A549 (cell line): ENCODE data around the gene RHBDL1.

ENCODE experiments used
- CEBPB ChIP-seq, 2 experiments: fragments of >200 bp in 1 of 2; sonication (Bioruptor Twin) in 1 of 2; formaldehyde crosslinking in 1 of 2; IDR thresholded peaks; 2 replicates each; pipeline ENCODE4 v1.6.1; 2012 to 2016
- HDAC2 ChIP-seq: fragments of 200-600 bp; sonication (generic); IDR thresholded peaks from 2 replicates; pipeline ENCODE4 v1.6.1; 2016
- NPAS2 ChIP-seq: fragments of 250-450 bp; sonication (Bioruptor Pico); IDR thresholded peaks from 2 replicates; pipeline ENCODE4 v1.8.0; 2022; ENCODE audit warnings: mild to moderate bottlenecking, moderate library complexity, borderline replicate concordance
- POLR2A ChIP-seq: IDR thresholded peaks from 2 replicates; pipeline ENCODE4 v1.6.1; 2012; ENCODE audit warnings: mild to moderate bottlenecking, low read length
- RAD21 ChIP-seq, 2 experiments: fragments of >200 bp in 1 of 2; sonication (Bioruptor Twin) in 1 of 2; formaldehyde crosslinking in 1 of 2; IDR thresholded peaks in 1 of 2; conservative IDR thresholded peaks in 1 of 2; 2 replicates in 1 of 2; 3 replicates in 1 of 2; pipeline ENCODE4 v1.6.1; 2012 to 2018; ENCODE audit warnings: inconsistent platforms in 1 of 2
- SREBF2 ChIP-seq: fragments of 450-650 bp; IDR thresholded peaks from 2 replicates; pipeline ENCODE4 v1.6.1; 2014; ENCODE audit warnings: mild to moderate bottlenecking, moderate library complexity
- TF ChIP-seq, protein P1 (sequence below): IDR thresholded peaks from 2 replicates; pipeline ENCODE4 v1.6.1; 2012
- TF ChIP-seq, protein P2 (sequence below): fragments of 200-600 bp; sonication (generic); IDR thresholded peaks from 2 replicates; pipeline ENCODE4 v1.6.1; 2016; ENCODE audit warnings: antibody characterized with exemption, mild to moderate bottlenecking, moderate library complexity
- TF ChIP-seq, protein P3 (sequence below): fragments of >200 bp; sonication (Bioruptor Twin); formaldehyde crosslinking; IDR thresholded peaks from 3 replicates; pipeline ENCODE4 v1.5.1; 2016

DNA sequence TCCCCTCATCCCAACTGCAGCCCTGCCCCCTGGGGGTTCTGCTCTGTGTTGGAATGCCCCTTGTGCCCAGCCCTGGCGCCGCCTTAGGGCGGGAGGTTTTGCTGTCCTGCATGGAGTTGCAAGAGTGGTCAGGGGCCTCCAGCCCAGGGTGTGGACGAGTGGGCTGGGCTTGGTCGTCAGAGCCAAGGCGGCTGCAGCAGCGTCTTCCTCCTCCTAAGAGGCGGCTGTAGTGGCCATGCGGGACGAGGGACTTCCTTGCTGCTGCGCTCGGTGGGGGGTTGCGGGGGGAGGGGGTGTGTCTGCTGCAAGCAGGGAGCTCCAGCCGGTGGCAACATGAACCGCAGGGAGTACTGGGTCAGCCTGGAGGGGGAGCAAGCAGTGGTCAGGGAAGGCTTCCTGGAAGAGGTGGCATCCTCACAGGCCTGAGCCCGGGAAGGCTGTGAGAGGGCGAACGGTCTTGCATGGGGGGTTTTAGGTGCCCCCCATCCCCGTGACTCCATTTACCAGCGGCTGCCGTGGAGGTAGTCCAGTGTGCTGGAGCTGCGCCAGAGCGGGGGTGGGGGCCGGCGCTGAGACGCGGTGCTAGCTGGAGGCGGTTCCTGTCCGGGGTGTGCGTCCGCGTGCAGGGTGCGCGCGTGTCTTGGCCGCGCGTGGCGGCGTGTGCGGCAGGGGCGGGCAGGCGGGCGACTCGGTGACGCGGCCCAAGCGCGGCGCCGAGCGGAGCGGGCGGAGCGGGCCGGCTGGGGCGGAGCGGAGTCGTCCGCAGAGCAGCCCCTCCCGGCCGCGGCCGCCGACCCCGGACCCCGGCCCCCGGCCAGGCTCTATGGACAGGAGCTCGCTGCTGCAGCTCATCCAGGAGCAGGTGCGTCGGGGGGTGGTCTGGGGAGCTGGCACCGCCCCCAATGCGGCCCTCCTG is at the start of gene RHBDL1:
- no peak for TF ChIP-seq CEBPB (IDR thresholded peaks at IDR 0.05)
- TF ChIP-seq, protein P1, sequence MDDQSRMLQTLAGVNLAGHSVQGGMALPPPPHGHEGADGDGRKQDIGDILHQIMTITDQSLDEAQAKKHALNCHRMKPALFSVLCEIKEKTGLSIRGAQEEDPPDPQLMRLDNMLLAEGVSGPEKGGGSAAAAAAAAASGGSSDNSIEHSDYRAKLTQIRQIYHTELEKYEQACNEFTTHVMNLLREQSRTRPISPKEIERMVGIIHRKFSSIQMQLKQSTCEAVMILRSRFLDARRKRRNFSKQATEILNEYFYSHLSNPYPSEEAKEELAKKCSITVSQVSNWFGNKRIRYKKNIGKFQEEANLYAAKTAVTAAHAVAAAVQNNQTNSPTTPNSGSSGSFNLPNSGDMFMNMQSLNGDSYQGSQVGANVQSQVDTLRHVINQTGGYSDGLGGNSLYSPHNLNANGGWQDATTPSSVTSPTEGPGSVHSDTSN, result peak; percentile 45; the same call in 1 of the 2 replicates
- no peak for TF ChIP-seq RAD21 (conservative IDR thresholded peaks at IDR 0.05 in 1 of 2, IDR thresholded peaks at IDR 0.05 in 1 of 2)
- TF ChIP-seq, protein P2, sequence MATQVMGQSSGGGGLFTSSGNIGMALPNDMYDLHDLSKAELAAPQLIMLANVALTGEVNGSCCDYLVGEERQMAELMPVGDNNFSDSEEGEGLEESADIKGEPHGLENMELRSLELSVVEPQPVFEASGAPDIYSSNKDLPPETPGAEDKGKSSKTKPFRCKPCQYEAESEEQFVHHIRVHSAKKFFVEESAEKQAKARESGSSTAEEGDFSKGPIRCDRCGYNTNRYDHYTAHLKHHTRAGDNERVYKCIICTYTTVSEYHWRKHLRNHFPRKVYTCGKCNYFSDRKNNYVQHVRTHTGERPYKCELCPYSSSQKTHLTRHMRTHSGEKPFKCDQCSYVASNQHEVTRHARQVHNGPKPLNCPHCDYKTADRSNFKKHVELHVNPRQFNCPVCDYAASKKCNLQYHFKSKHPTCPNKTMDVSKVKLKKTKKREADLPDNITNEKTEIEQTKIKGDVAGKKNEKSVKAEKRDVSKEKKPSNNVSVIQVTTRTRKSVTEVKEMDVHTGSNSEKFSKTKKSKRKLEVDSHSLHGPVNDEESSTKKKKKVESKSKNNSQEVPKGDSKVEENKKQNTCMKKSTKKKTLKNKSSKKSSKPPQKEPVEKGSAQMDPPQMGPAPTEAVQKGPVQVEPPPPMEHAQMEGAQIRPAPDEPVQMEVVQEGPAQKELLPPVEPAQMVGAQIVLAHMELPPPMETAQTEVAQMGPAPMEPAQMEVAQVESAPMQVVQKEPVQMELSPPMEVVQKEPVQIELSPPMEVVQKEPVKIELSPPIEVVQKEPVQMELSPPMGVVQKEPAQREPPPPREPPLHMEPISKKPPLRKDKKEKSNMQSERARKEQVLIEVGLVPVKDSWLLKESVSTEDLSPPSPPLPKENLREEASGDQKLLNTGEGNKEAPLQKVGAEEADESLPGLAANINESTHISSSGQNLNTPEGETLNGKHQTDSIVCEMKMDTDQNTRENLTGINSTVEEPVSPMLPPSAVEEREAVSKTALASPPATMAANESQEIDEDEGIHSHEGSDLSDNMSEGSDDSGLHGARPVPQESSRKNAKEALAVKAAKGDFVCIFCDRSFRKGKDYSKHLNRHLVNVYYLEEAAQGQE, result no peak
- TF ChIP-seq NPAS2 (CRISPR knock-in tag), result no peak
- no peak for TF ChIP-seq POLR2A
- TF ChIP-seq, protein P3, sequence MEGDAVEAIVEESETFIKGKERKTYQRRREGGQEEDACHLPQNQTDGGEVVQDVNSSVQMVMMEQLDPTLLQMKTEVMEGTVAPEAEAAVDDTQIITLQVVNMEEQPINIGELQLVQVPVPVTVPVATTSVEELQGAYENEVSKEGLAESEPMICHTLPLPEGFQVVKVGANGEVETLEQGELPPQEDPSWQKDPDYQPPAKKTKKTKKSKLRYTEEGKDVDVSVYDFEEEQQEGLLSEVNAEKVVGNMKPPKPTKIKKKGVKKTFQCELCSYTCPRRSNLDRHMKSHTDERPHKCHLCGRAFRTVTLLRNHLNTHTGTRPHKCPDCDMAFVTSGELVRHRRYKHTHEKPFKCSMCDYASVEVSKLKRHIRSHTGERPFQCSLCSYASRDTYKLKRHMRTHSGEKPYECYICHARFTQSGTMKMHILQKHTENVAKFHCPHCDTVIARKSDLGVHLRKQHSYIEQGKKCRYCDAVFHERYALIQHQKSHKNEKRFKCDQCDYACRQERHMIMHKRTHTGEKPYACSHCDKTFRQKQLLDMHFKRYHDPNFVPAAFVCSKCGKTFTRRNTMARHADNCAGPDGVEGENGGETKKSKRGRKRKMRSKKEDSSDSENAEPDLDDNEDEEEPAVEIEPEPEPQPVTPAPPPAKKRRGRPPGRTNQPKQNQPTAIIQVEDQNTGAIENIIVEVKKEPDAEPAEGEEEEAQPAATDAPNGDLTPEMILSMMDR, result no peak
- no peak for TF ChIP-seq SREBF2
- TF ChIP-seq HDAC2, result no peak
